ENCODE data around the gene OS9. TPM values are rescaled to one million over a fixed set of nuclear protein-coding genes. Genes with fewer than 3 reads are reported as not detected.

OS9 gene
- total and polyA plus RNA-seq, 9 of the 15 experiments (the other 6 are each of a cell fraction or from before 2014, with no cell fraction given) = 4.6 to 105 (median 89.5) TPM

DNA sequence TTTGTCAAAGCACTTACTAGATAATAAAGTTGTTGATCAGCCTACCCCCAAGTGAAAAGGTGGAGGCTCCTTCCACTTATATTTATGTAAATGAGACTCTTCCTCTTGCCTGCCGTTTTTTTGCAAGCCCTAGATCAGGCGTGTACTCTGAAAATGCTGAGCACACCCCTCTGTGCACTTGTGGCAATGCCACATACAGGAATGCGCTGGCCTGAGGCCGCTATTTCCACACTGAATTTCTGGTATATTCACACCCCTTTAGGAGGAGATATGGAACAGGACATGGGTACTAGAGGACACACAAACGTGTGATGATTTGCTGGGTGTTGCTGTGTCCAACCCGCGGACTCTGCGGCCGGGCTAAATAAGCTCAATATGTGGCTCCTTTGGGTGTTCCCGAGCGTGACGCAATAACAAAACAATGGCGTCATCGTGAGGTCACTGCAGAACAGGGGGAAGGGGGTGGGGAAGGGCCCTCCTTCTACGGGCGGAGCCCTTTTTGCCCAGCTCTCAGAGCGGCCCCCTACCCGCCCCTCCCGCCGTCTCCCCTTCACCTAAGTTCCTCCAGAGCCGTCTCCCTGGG, 50.4 kb downstream of the OS9 start (continued):
- TF ChIP-seq, protein P1, sequence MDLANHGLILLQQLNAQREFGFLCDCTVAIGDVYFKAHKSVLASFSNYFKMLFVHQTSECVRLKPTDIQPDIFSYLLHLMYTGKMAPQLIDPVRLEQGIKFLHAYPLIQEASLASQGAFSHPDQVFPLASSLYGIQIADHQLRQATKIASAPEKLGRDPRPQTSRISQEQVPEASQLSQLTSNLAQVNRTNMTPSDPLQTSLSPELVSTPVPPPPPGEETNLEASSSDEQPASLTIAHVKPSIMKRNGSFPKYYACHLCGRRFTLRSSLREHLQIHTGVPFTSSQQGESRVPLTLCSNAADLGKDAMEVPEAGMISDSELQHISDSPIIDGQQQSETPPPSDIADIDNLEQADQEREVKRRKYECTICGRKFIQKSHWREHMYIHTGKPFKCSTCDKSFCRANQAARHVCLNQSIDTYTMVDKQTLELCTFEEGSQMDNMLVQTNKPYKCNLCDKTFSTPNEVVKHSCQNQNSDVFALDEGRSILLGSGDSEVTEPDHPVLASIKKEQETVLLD (IDR thresholded peaks at IDR 0.05) = no peak
- TF ChIP-seq JUND (IDR thresholded peaks at IDR 0.05; ENCODE audit: borderline replicate concordance, low read depth, low read length) (peak; percentile 86), JUND (tag; IDR thresholded peaks at IDR 0.05; ENCODE audit: borderline replicate concordance, low read depth, low read length) (peak; percentile 90; the same call in 2 of the 3 replicates), CREM (IDR thresholded peaks at IDR 0.05; ENCODE audit: low read depth) (peak; percentile 95), ZNF766 (CRISPR knock-in tag; conservative IDR thresholded peaks at IDR 0.05) (peak; percentile 74; the same call in 1 of the 2 replicates), SMAD4 (CRISPR knock-in tag; conservative IDR thresholded peaks at IDR 0.05) (no peak), RBM22 (IDR thresholded peaks at IDR 0.05; ENCODE audit: low read depth, low read length, poor library complexity, severe bottlenecking) (peak; percentile 49), ZNF830 (CRISPR knock-in tag; IDR thresholded peaks at IDR 0.05) (no peak), SOX6 (IDR thresholded peaks at IDR 0.05) (no peak), TARDBP (IDR thresholded peaks at IDR 0.05) (peak; percentile 94), KDM1A (IDR thresholded peaks at IDR 0.05) (peak in 1 of 2 experiments; percentile 23; a peak in 2 of 4 replicates), ZNF212 (CRISPR knock-in tag; IDR thresholded peaks at IDR 0.05) (no peak), NR4A1 (CRISPR knock-in tag; IDR thresholded peaks at IDR 0.05) (no peak), NR4A1 (tag; IDR thresholded peaks at IDR 0.05) (no peak), NCOA1 (IDR thresholded peaks at IDR 0.05; ENCODE audit: low read depth) (peak; percentile 97), PML (IDR thresholded peaks at IDR 0.05; ENCODE audit: low read length) (no peak), CBX3 (IDR thresholded peaks at IDR 0.05; ENCODE audit: borderline replicate concordance in 1 of 2, low read length in 2 of 2) (0 out of 3 replicates have a peak, but pooled peaks of 1 of the 2 experiments have one; percentile 44)
- TF ChIP-seq, protein P2, sequence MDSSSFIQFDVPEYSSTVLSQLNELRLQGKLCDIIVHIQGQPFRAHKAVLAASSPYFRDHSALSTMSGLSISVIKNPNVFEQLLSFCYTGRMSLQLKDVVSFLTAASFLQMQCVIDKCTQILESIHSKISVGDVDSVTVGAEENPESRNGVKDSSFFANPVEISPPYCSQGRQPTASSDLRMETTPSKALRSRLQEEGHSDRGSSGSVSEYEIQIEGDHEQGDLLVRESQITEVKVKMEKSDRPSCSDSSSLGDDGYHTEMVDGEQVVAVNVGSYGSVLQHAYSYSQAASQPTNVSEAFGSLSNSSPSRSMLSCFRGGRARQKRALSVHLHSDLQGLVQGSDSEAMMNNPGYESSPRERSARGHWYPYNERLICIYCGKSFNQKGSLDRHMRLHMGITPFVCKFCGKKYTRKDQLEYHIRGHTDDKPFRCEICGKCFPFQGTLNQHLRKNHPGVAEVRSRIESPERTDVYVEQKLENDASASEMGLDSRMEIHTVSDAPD (CRISPR knock-in tag; IDR thresholded peaks at IDR 0.05) = no peak
- TF ChIP-seq, protein P3, sequence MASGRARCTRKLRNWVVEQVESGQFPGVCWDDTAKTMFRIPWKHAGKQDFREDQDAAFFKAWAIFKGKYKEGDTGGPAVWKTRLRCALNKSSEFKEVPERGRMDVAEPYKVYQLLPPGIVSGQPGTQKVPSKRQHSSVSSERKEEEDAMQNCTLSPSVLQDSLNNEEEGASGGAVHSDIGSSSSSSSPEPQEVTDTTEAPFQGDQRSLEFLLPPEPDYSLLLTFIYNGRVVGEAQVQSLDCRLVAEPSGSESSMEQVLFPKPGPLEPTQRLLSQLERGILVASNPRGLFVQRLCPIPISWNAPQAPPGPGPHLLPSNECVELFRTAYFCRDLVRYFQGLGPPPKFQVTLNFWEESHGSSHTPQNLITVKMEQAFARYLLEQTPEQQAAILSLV (tag; IDR thresholded peaks at IDR 0.05) = peak; percentile 73; the same call in 1 of the 2 replicates
- TF ChIP-seq, protein P4, sequence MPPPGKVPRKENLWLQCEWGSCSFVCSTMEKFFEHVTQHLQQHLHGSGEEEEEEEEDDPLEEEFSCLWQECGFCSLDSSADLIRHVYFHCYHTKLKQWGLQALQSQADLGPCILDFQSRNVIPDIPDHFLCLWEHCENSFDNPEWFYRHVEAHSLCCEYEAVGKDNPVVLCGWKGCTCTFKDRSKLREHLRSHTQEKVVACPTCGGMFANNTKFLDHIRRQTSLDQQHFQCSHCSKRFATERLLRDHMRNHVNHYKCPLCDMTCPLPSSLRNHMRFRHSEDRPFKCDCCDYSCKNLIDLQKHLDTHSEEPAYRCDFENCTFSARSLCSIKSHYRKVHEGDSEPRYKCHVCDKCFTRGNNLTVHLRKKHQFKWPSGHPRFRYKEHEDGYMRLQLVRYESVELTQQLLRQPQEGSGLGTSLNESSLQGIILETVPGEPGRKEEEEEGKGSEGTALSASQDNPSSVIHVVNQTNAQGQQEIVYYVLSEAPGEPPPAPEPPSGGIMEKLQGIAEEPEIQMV (tag; conservative IDR thresholded peaks at IDR 0.05; ENCODE audit: low read depth) = no peak
- TF ChIP-seq, protein P5, sequence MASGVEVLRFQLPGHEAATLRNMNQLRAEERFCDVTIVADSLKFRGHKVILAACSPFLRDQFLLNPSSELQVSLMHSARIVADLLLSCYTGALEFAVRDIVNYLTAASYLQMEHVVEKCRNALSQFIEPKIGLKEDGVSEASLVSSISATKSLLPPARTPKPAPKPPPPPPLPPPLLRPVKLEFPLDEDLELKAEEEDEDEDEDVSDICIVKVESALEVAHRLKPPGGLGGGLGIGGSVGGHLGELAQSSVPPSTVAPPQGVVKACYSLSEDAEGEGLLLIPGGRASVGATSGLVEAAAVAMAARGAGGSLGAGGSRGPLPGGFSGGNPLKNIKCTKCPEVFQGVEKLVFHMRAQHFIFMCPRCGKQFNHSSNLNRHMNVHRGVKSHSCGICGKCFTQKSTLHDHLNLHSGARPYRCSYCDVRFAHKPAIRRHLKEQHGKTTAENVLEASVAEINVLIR (CRISPR knock-in tag; IDR thresholded peaks at IDR 0.05) = peak; percentile 96
- TF ChIP-seq, protein P6, sequence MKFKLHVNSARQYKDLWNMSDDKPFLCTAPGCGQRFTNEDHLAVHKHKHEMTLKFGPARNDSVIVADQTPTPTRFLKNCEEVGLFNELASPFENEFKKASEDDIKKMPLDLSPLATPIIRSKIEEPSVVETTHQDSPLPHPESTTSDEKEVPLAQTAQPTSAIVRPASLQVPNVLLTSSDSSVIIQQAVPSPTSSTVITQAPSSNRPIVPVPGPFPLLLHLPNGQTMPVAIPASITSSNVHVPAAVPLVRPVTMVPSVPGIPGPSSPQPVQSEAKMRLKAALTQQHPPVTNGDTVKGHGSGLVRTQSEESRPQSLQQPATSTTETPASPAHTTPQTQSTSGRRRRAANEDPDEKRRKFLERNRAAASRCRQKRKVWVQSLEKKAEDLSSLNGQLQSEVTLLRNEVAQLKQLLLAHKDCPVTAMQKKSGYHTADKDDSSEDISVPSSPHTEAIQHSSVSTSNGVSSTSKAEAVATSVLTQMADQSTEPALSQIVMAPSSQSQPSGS (CRISPR knock-in tag; IDR thresholded peaks at IDR 0.05) = peak; percentile 90; the same call in 1 of the 2 replicates
